Measurements from ENCODE around the gene COL5A1.

DNA sequence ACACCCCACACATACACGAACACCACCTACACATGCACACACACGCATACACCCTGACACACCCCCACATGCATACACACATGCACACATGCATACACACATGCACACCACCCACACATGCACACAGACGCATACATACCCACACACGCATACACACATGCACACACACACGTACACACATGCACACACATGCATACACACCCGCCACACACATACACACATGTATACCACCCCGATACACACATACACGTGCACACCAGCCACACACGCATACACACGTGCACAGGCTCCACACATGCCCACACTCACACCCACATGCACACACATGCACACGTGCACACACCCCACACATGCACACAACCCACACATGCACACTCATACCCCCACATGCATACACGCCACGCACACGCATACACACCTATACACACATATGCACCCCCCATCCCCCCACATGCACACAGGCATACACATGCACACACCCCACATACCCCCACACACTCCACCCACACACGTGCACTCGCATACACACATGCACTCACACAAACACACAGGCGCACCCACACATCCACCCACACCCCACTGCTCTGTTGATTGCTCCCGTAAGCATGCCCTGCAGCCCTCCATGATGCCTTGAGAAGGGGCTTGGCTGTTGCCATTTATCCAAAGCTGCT is 119.3 kb downstream of the COL5A1 start:
- no peak for TF ChIP-seq ISL1 (CRISPR knock-in tag; IDR thresholded peaks at IDR 0.05)
- TF ChIP-seq, protein P1, sequence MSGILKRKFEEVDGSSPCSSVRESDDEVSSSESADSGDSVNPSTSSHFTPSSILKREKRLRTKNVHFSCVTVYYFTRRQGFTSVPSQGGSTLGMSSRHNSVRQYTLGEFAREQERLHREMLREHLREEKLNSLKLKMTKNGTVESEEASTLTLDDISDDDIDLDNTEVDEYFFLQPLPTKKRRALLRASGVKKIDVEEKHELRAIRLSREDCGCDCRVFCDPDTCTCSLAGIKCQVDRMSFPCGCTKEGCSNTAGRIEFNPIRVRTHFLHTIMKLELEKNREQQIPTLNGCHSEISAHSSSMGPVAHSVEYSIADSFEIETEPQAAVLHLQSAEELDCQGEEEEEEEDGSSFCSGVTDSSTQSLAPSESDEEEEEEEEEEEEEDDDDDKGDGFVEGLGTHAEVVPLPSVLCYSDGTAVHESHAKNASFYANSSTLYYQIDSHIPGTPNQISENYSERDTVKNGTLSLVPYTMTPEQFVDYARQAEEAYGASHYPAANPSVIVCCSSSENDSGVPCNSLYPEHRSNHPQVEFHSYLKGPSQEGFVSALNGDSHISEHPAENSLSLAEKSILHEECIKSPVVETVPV (CRISPR knock-in tag; IDR thresholded peaks at IDR 0.05): no peak
- no peak for TF ChIP-seq OSR1 (CRISPR knock-in tag; IDR thresholded peaks at IDR 0.05)
- TF ChIP-seq, protein P2, sequence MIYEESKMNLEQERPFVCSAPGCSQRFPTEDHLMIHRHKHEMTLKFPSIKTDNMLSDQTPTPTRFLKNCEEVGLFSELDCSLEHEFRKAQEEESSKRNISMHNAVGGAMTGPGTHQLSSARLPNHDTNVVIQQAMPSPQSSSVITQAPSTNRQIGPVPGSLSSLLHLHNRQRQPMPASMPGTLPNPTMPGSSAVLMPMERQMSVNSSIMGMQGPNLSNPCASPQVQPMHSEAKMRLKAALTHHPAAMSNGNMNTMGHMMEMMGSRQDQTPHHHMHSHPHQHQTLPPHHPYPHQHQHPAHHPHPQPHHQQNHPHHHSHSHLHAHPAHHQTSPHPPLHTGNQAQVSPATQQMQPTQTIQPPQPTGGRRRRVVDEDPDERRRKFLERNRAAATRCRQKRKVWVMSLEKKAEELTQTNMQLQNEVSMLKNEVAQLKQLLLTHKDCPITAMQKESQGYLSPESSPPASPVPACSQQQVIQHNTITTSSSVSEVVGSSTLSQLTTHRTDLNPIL (CRISPR knock-in tag; IDR thresholded peaks at IDR 0.05; ENCODE audit: low read depth): no peak
- TF ChIP-seq, protein P3, sequence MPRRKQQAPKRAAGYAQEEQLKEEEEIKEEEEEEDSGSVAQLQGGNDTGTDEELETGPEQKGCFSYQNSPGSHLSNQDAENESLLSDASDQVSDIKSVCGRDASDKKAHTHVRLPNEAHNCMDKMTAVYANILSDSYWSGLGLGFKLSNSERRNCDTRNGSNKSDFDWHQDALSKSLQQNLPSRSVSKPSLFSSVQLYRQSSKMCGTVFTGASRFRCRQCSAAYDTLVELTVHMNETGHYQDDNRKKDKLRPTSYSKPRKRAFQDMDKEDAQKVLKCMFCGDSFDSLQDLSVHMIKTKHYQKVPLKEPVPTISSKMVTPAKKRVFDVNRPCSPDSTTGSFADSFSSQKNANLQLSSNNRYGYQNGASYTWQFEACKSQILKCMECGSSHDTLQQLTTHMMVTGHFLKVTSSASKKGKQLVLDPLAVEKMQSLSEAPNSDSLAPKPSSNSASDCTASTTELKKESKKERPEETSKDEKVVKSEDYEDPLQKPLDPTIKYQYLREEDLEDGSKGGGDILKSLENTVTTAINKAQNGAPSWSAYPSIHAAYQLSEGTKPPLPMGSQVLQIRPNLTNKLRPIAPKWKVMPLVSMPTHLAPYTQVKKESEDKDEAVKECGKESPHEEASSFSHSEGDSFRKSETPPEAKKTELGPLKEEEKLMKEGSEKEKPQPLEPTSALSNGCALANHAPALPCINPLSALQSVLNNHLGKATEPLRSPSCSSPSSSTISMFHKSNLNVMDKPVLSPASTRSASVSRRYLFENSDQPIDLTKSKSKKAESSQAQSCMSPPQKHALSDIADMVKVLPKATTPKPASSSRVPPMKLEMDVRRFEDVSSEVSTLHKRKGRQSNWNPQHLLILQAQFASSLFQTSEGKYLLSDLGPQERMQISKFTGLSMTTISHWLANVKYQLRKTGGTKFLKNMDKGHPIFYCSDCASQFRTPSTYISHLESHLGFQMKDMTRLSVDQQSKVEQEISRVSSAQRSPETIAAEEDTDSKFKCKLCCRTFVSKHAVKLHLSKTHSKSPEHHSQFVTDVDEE (CRISPR knock-in tag; IDR thresholded peaks at IDR 0.05): no peak
- TF ChIP-seq, protein P4, sequence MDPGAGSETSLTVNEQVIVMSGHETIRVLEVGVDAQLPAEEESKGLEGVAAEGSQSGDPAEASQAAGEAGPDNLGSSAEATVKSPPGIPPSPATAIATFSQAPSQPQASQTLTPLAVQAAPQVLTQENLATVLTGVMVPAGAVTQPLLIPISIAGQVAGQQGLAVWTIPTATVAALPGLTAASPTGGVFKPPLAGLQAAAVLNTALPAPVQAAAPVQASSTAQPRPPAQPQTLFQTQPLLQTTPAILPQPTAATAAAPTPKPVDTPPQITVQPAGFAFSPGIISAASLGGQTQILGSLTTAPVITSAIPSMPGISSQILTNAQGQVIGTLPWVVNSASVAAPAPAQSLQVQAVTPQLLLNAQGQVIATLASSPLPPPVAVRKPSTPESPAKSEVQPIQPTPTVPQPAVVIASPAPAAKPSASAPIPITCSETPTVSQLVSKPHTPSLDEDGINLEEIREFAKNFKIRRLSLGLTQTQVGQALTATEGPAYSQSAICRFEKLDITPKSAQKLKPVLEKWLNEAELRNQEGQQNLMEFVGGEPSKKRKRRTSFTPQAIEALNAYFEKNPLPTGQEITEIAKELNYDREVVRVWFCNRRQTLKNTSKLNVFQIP (CRISPR knock-in tag; IDR thresholded peaks at IDR 0.05; ENCODE audit: borderline replicate concordance, low read depth): no peak
- TF ChIP-seq, protein P5, sequence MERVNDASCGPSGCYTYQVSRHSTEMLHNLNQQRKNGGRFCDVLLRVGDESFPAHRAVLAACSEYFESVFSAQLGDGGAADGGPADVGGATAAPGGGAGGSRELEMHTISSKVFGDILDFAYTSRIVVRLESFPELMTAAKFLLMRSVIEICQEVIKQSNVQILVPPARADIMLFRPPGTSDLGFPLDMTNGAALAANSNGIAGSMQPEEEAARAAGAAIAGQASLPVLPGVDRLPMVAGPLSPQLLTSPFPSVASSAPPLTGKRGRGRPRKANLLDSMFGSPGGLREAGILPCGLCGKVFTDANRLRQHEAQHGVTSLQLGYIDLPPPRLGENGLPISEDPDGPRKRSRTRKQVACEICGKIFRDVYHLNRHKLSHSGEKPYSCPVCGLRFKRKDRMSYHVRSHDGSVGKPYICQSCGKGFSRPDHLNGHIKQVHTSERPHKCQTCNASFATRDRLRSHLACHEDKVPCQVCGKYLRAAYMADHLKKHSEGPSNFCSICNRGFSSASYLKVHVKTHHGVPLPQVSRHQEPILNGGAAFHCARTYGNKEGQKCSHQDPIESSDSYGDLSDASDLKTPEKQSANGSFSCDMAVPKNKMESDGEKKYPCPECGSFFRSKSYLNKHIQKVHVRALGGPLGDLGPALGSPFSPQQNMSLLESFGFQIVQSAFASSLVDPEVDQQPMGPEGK (CRISPR knock-in tag; IDR thresholded peaks at IDR 0.05; ENCODE audit: borderline replicate concordance): no peak
- no peak for TF ChIP-seq TOX (CRISPR knock-in tag; IDR thresholded peaks at IDR 0.05; ENCODE audit: borderline replicate concordance)
- no peak for TF ChIP-seq BACH2 (CRISPR knock-in tag; IDR thresholded peaks at IDR 0.05; ENCODE audit: borderline replicate concordance)
- no peak for TF ChIP-seq ZC3H10 (CRISPR knock-in tag; IDR thresholded peaks at IDR 0.05)
- no peak for TF ChIP-seq ZFP30 (CRISPR knock-in tag; IDR thresholded peaks at IDR 0.05)
- no peak for TF ChIP-seq ARNTL (CRISPR knock-in tag; IDR thresholded peaks at IDR 0.05; ENCODE audit: borderline replicate concordance, low read depth)
- TF ChIP-seq CSDC2 (CRISPR knock-in tag; IDR thresholded peaks at IDR 0.05): no peak

All from SK-N-SH treated with all-trans-retinoic acid at 6 μM for 48 hours (cell line).